Measurements from ENCODE around the gene INTU.

The INTU gene

DNA sequence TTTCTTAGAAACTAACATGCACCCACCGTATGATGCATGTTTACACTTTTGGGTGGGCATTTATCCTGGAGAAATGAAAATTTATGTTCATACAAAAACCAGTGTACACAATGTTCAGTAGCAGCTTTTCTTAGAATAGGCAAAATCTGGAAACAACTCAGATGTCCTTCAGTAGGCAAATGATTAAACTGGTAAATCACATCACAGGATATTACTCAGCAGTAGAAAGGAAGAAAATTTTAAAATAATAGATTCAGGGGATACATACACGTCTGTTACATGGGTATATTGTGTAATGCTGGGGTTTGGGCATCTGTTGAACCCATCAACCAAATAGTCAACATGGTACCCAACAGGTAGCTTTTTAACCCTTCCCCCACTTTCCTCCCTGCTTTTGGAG is 124.1 kb downstream of the INTU start:
- Histone ChIP-seq H3K9me3 (ENCODE audit: control insufficient read depth in 1 of 2, low read length in 2 of 2) (no peaks in the 10 kb centered on the region), H3K4me1 (ENCODE audit: control insufficient read depth in 1 of 2, insufficient read depth in 2 of 2, low read length in 2 of 2) (no peaks in the 10 kb centered on the region), H3K27ac (ENCODE audit: low read length) (no peak overlapping the region), H3K4me3 (ENCODE audit: low read depth in 1 of 2, low read length in 2 of 2) (no peak overlapping the region), H3K27me3 (ENCODE audit: low read depth, low read length) (no peaks in the 10 kb centered on the region), H3K36me3 (ENCODE audit: control insufficient read depth in 1 of 2, insufficient read depth in 2 of 2, low read length in 2 of 2) (no peaks in the 10 kb centered on the region)

DNA sequence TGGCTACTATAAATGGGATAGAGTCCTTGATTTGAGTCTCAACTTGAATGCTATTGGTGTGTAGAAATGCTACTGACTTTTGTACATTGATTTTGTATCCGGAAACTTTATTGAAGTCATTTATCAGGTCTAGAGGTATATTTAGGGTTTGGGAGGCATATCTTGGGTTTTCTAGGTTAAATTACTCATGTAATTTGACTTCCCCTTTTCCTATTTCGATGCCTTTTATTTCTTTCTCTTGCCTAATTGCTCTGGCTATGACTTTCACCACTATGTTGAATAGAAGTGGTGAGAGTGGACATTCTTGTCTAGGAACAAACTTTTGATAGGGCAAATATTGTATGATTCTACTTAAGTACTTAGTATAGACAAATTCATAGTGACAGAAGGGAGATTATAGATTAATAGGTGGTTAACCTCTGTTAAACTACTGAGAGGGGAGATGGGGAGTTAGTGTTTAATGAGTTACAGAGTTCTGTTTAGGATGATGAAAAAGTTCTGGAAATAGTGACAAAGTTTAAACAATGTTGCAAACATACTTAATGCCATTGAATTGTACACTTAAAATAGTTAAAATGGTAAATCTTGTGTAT is 126.6 kb downstream of the INTU start:
- H3K4me3 ChIP-seq (ENCODE audit: low read depth in 1 of 2, low read length in 2 of 2), result no peak overlapping the region
- no peaks in the 10 kb centered on the region for H3K9me3 ChIP-seq (ENCODE audit: control insufficient read depth in 1 of 2, low read length in 2 of 2)
- H3K27ac ChIP-seq (ENCODE audit: low read length), result no peak overlapping the region
- H3K27me3 ChIP-seq (ENCODE audit: low read depth, low read length), result no peaks in the 10 kb centered on the region
- H3K36me3 ChIP-seq (ENCODE audit: control insufficient read depth in 1 of 2, insufficient read depth in 2 of 2, low read length in 2 of 2), result no peaks in the 10 kb centered on the region
- H3K4me1 ChIP-seq (ENCODE audit: control insufficient read depth in 1 of 2, insufficient read depth in 2 of 2, low read length in 2 of 2), result no peaks in the 10 kb centered on the region

DNA sequence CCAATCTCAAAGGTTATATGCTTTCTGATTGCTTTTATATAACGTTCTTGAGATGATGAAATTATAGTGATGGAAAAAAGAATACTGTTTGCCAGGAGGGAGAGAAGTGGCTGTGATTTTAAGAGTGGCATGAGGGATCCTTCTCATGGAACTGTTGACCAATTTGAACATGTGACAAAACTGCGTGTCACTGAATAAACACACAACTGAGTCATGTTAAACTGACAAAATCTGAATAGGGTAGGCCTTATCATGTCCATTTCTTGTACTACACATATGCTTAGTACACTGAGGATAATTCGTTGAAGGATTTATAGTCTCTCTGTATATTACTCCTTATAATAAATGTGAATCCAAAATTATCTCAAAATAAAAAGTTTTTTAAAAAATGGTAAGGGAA is 127.1 kb downstream of the INTU start:
- no peaks in the 10 kb centered on the region for H3K36me3 ChIP-seq (ENCODE audit: control insufficient read depth in 1 of 2, insufficient read depth in 2 of 2, low read length in 2 of 2)
- H3K27ac ChIP-seq (ENCODE audit: low read length), result no peak overlapping the region
- no peaks in the 10 kb centered on the region for H3K4me1 ChIP-seq (ENCODE audit: control insufficient read depth in 1 of 2, insufficient read depth in 2 of 2, low read length in 2 of 2)
- H3K27me3 ChIP-seq (ENCODE audit: low read depth, low read length), result no peaks in the 10 kb centered on the region
- no peaks in the 10 kb centered on the region for H3K9me3 ChIP-seq (ENCODE audit: control insufficient read depth in 1 of 2, low read length in 2 of 2)
- no peak overlapping the region for H3K4me3 ChIP-seq (ENCODE audit: low read depth in 1 of 2, low read length in 2 of 2)

- no peaks in the 10 kb centered on the region for H3K4me1 ChIP-seq (ENCODE audit: control insufficient read depth in 1 of 2, insufficient read depth in 2 of 2, low read length in 2 of 2)
- H3K4me3 ChIP-seq (ENCODE audit: low read depth in 1 of 2, low read length in 2 of 2), result no peak overlapping the region
- no peaks in the 10 kb centered on the region for H3K36me3 ChIP-seq (ENCODE audit: control insufficient read depth in 1 of 2, insufficient read depth in 2 of 2, low read length in 2 of 2)
- peaks cover 3% of the 10 kb centered on the region for H3K27me3 ChIP-seq (ENCODE audit: low read depth, low read length)
- no peak overlapping the region for H3K27ac ChIP-seq (ENCODE audit: low read length)
- no peaks in the 10 kb centered on the region for H3K9me3 ChIP-seq (ENCODE audit: control insufficient read depth in 1 of 2, low read length in 2 of 2)
These were observed 138.9 kb downstream of the INTU start for GRCh38 chr4:127771535-127772275.

DNA sequence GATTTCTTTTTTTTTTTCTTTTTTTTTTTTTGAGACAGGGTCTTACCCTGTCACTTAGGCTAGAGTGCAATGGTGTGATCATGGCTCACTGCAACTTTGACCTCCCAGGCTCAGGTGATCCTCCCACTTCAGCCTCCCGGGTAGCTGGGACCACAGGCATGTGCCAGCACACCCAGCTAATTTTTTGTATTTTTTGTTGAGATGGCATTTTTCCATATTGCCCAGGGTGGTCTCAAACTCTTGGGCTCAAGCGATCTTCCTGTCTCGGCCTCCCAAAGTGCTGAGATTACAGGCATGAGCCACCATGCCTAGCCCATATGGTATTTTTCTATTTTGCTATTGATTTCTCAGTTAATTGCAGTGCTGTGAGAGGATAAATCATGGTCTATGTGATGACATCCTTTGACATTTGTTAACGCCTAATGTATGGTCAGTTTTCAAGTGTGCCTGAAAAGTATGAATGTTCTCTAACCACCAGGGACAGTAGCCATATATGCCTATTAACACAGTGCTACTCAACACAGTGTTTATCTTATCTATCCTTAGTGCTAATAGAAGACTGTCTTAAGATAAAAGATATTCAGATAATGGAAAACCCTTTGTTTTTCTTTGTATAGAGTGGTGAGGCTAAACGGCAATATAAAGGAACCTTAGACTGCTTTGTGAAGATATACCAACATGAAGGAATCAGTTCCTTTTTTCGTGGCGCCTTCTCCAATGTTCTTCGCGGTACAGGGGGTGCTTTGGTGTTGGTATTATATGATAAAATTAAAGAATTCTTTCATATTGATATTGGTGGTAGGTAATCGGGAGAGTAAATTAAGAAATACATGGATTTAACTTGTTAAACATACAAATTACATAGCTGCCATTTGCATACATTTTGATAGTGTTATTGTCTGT is 140.3 kb downstream of the INTU start:
- Histone ChIP-seq H3K4me3 (ENCODE audit: low read depth in 1 of 2, low read length in 2 of 2) (no peak overlapping the region), H3K27ac (ENCODE audit: low read length) (no peak overlapping the region), H3K36me3 (ENCODE audit: control insufficient read depth in 1 of 2, insufficient read depth in 2 of 2, low read length in 2 of 2) (no peaks in the 10 kb centered on the region), H3K9me3 (ENCODE audit: control insufficient read depth in 1 of 2, low read length in 2 of 2) (no peaks in the 10 kb centered on the region), H3K4me1 (ENCODE audit: control insufficient read depth in 1 of 2, insufficient read depth in 2 of 2, low read length in 2 of 2) (no peaks in the 10 kb centered on the region), H3K27me3 (ENCODE audit: low read depth, low read length) (peaks cover 3% of the 10 kb centered on the region)

- Histone ChIP-seq H3K4me3 (ENCODE audit: low read depth in 1 of 2, low read length in 2 of 2) (no peak overlapping the region), H3K9me3 (ENCODE audit: control insufficient read depth in 1 of 2, low read length in 2 of 2) (no peaks in the 10 kb centered on the region), H3K27ac (ENCODE audit: low read length) (no peak overlapping the region), H3K4me1 (ENCODE audit: control insufficient read depth in 1 of 2, insufficient read depth in 2 of 2, low read length in 2 of 2) (no peaks in the 10 kb centered on the region), H3K27me3 (ENCODE audit: low read depth, low read length) (peaks cover 3% of the 10 kb centered on the region), H3K36me3 (ENCODE audit: control insufficient read depth in 1 of 2, insufficient read depth in 2 of 2, low read length in 2 of 2) (no peaks in the 10 kb centered on the region)
These were observed 143.1 kb downstream of the INTU start for GRCh38 chr4:127775843-127776242.

Data from muscle layer of duodenum (tissue), 2 donors.